Caco-2 (cell line): ENCODE data around the gene BACH2. TPM values are rescaled to one million over a fixed set of nuclear protein-coding genes. Genes with fewer than 3 reads are reported as not detected.

Source experiments
- BruUV-seq: library from RNA; stranded (reverse); fragments of 400-500 nt; replicated peaks from 2 replicates; lab custom pipeline; 2021; lab: Mats Ljungman, UMichigan
- CTCF ChIA-PET: fragments of 300-600 bp; sonication (Branson Sonifier 250); formaldehyde crosslinking; loops from one replicate; lab custom pipeline; 2022; ENCODE audit warnings: antibody characterized with exemption; lab: Charles Lee
- POLR2A ChIA-PET: fragments of 300-600 bp; sonication (Branson Sonifier 250); formaldehyde crosslinking; loops from one replicate; lab custom pipeline; 2022; ENCODE audit warnings: antibody characterized with exemption; lab: Charles Lee
- DNase-seq, 2 experiments: peaks; one replicate each; pipeline versions ENCODE4 v3.0.0 to v3.0.0-alpha.2; 2020 to 2022
- H3K27me3 ChIP-seq: replicated peaks from 2 replicates; pipeline ENCODE4 v1.6.0; 2011; ENCODE audit warnings: low read length; ENCODE audit not compliant: control insufficient read depth, insufficient read depth
- H3K36me3 ChIP-seq: 2 replicates; pipeline ENCODE4 v1.5.1; 2011; ENCODE audit warnings: low read length; ENCODE audit not compliant: control insufficient read depth, insufficient read depth
- H3K4me1 ChIP-seq: fragments of 250-450 bp; sonication (Bioruptor Pico); 2 replicates; pipeline ENCODE4 v1.5.1; 2020; ENCODE audit warnings: mild to moderate bottlenecking
- H3K4me3 ChIP-seq: 2 replicates; pipeline ENCODE4 v1.5.1; 2011; ENCODE audit warnings: low read depth, mild to moderate bottlenecking, control low read depth, low read length
- H3K9me3 ChIP-seq: fragments of 250-450 bp; sonication (Bioruptor Pico); 2 replicates; pipeline ENCODE4 v1.5.1; 2020; ENCODE audit warnings: mild to moderate bottlenecking, moderate library complexity
- H3K27ac Mint-ChIP-seq: one replicate; pipeline ENCODE4 v1.8.0; 2022; ENCODE audit warnings: mixed read lengths; ENCODE audit not compliant: unreplicated experiment
- H3K27me3 Mint-ChIP-seq: one replicate; pipeline ENCODE4 v1.8.0; 2022; ENCODE audit warnings: mixed read lengths; ENCODE audit not compliant: insufficient read depth, unreplicated experiment
- H3K36me3 Mint-ChIP-seq: one replicate; pipeline ENCODE4 v1.8.0; 2022; ENCODE audit warnings: mild to moderate bottlenecking, mixed read lengths; ENCODE audit not compliant: insufficient read depth, unreplicated experiment
- H3K4me1 Mint-ChIP-seq: one replicate; pipeline ENCODE4 v1.8.0; 2022; ENCODE audit warnings: low read depth, mixed read lengths; ENCODE audit not compliant: unreplicated experiment
- H3K4me3 Mint-ChIP-seq: one replicate; pipeline ENCODE4 v1.8.0; 2022; ENCODE audit warnings: mild to moderate bottlenecking, moderate library complexity, mixed read lengths; ENCODE audit not compliant: unreplicated experiment
- H3K9me3 Mint-ChIP-seq: one replicate; pipeline ENCODE4 v1.8.0; 2022; ENCODE audit warnings: mixed read lengths; ENCODE audit not compliant: unreplicated experiment
- intact Hi-C: fragments of 100-400 bp; cut with micrococcal nuclease; formaldehyde crosslinking; loops from one replicate; pipeline ENCODE4 v1.10.0; 2022; ENCODE audit not compliant: unreplicated experiment
- total RNA-seq: library from RNA; stranded (reverse); gene quantifications from 2 replicates; pipeline ENCODE4 v1.2.3, GENCODE V29; 2022
- TF ChIP-seq, protein P1 (sequence below), 2 experiments: fragments of 200-600 bp in 1 of 2; IDR thresholded peaks; 1 replicate in 1 of 2; 2 replicates in 1 of 2; pipeline versions ENCODE4 v1.5.1 to v1.8.0; 2011 to 2022; ENCODE audit warnings: antibody characterized with exemption in 1 of 2, control low read depth in 1 of 2, inconsistent platforms in 1 of 2, low read depth in 1 of 2, low read length in 1 of 2, mild to moderate bottlenecking in 1 of 2, moderate library complexity in 1 of 2; ENCODE audit not compliant: insufficient read depth in 1 of 2, severe bottlenecking in 1 of 2, unreplicated experiment in 1 of 2

BACH2 gene
- total RNA-seq, 1 experiment from 2014 or later = 0.43 TPM

DNA sequence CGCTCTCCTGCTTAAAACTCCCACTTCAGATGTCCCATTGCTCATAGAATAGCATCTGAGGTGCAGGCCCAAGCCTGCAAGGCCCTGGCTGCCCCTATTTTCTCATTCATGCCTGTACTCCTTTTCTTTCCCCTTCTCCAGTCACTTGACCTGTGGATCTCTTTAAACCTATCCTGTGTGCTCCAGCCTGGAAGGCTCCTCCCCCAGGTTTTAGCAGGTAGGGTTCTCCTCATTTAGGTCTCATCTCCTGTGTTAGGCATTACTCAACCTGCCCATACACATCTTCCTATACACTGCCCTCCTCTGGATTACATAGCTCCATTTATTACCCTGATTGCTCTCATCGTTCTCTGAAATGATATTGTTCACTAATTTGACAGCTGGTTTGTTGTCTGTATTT, 185.3 kb downstream of the BACH2 start:
- no peak for DNase-seq
- POLR2A ChIA-PET = no interaction called here
- H3K9me3 ChIP-seq = peaks cover 3% of the 10 kb centered on the region; the same call in 1 of the 2 replicates
- TF ChIP-seq, protein P1, sequence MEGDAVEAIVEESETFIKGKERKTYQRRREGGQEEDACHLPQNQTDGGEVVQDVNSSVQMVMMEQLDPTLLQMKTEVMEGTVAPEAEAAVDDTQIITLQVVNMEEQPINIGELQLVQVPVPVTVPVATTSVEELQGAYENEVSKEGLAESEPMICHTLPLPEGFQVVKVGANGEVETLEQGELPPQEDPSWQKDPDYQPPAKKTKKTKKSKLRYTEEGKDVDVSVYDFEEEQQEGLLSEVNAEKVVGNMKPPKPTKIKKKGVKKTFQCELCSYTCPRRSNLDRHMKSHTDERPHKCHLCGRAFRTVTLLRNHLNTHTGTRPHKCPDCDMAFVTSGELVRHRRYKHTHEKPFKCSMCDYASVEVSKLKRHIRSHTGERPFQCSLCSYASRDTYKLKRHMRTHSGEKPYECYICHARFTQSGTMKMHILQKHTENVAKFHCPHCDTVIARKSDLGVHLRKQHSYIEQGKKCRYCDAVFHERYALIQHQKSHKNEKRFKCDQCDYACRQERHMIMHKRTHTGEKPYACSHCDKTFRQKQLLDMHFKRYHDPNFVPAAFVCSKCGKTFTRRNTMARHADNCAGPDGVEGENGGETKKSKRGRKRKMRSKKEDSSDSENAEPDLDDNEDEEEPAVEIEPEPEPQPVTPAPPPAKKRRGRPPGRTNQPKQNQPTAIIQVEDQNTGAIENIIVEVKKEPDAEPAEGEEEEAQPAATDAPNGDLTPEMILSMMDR (IDR thresholded peaks at IDR 0.05; ENCODE audit: insufficient read depth in 1 of 2, low read depth in 1 of 2, low read length in 1 of 2, severe bottlenecking in 1 of 2, unreplicated experiment in 1 of 2) = no peak
- Mint-ChIP-seq H3K9me3 (peaks cover 32% of the 10 kb centered on the region), H3K4me1 (no peaks in the 10 kb centered on the region), H3K27ac (no peak overlapping the region), H3K4me3 (no peak overlapping the region), H3K27me3 (peaks cover 10% of the 10 kb centered on the region), H3K36me3 (peaks cover 7% of the 10 kb centered on the region)
- H3K27me3 ChIP-seq = no peaks in the 10 kb centered on the region
- intact Hi-C loops = no loop called here
- no TSS peak for BruUV-seq
- H3K4me1 ChIP-seq = no peaks in the 10 kb centered on the region
- CTCF ChIA-PET = no interaction called here
- H3K4me3 ChIP-seq = no peak overlapping the region
- H3K36me3 ChIP-seq = no peaks in the 10 kb centered on the region

DNA sequence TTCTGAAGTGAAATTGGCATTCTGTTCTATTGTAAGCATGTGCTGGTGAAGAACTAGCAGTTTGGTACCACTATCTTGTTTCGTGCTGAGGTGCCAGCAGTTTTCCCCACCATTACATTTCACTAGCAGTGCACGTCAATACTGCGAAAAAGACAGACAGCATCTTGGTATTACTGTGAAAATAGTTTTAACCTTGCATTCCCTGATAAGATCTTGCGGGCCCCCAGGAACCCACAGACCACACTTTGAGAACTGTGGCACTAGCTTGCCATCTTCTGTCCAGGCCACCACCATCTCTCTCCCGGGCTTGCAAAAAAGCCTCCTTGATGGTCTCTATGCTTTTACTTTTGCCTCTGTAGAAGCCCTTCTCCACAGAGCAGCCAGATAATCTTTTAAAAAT, 185.7 kb downstream of the BACH2 start:
- intact Hi-C loops = no loop called here
- CTCF ChIA-PET = no interaction called here
- Mint-ChIP-seq H3K27me3 (peaks cover 10% of the 10 kb centered on the region), H3K27ac (no peak overlapping the region), H3K9me3 (peaks cover 28% of the 10 kb centered on the region), H3K4me3 (no peak overlapping the region), H3K4me1 (no peaks in the 10 kb centered on the region), H3K36me3 (peaks cover 7% of the 10 kb centered on the region)
- H3K9me3 ChIP-seq = peaks cover 3% of the 10 kb centered on the region; the same call in 1 of the 2 replicates
- no TSS peak for BruUV-seq
- no peaks in the 10 kb centered on the region for H3K4me1 ChIP-seq
- H3K27me3 ChIP-seq = no peaks in the 10 kb centered on the region
- POLR2A ChIA-PET = no interaction called here
- TF ChIP-seq, protein P1 (IDR thresholded peaks at IDR 0.05; ENCODE audit: insufficient read depth in 1 of 2, low read depth in 1 of 2, low read length in 1 of 2, severe bottlenecking in 1 of 2, unreplicated experiment in 1 of 2) = no peak
- no peak overlapping the region for H3K4me3 ChIP-seq
- no peaks in the 10 kb centered on the region for H3K36me3 ChIP-seq
- DNase-seq = no peak

DNA sequence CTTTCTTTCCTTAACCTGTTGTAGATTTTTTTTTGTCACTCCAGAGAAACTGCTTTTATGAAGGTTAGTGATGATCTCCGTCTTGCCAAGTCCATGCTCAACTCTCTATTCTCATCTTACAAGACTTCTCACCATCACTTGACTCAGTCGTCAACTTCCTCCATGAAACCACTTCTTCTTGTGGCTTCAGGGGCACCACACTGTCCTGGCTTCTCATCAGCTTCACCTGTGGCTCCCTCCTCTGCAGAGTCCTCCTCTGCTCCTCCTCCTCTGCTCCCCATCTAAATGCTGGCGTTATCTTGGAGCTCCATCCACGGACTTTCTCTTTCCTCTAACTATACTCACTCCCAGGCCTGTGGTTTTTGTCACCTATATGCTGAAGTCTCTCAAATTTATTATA, 187.5 kb downstream of the BACH2 start:
- no peak overlapping the region for H3K4me3 Mint-ChIP-seq
- TF ChIP-seq, protein P1 (IDR thresholded peaks at IDR 0.05; ENCODE audit: insufficient read depth in 1 of 2, low read depth in 1 of 2, low read length in 1 of 2, severe bottlenecking in 1 of 2, unreplicated experiment in 1 of 2) = no peak
- DNase-seq = no peak
- H3K36me3 Mint-ChIP-seq = no peaks in the 10 kb centered on the region
- H3K27me3 ChIP-seq = no peaks in the 10 kb centered on the region
- no peak overlapping the region for H3K27ac Mint-ChIP-seq
- H3K4me1 Mint-ChIP-seq = no peaks in the 10 kb centered on the region
- H3K9me3 Mint-ChIP-seq = peaks cover 15% of the 10 kb centered on the region
- H3K4me3 ChIP-seq = no peak overlapping the region
- no peaks in the 10 kb centered on the region for H3K36me3 ChIP-seq
- ChIA-PET CTCF (no interaction called here), POLR2A (no interaction called here)
- no peaks in the 10 kb centered on the region for H3K4me1 ChIP-seq
- no TSS peak for BruUV-seq
- peaks cover 10% of the 10 kb centered on the region for H3K27me3 Mint-ChIP-seq
- intact Hi-C loops = no loop called here
- H3K9me3 ChIP-seq = peaks cover 3% of the 10 kb centered on the region; the same call in 1 of the 2 replicates
